Measurements from ENCODE around the gene ZNF197. TPM values are rescaled to one million over a fixed set of nuclear protein-coding genes. Genes with fewer than 3 reads are reported as not detected.

The ZNF197 gene
- 6.6 and 11.1 TPM in 2 replicates for total RNA-seq

GRCh38 chr3:44624749-44625480 lies at the start of gene ZNF197:
Gene ZNF197 (plus strand): TSS chr3:44625036. CDS start chr3:44629155, 4,119 bp downstream.

GRCh38 chr3:44584646-44585501 lies 40.0 kb upstream of the ZNF197 start, which contains the start of gene ZNF660:
Gene ZNF660 (plus strand): TSS chr3:44584964. CDS start chr3:44594194, 9,230 bp downstream.

GRCh38 chr3:44648564-44649229 lies 23.9 kb downstream of the ZNF197 start, which contains the start of gene ZNF35:
Gene ZNF35 (plus strand): TSS chr3:44648732. CDS start chr3:44651068, 2,336 bp downstream.

Other genes starting within 250 kb of the ZNF197 start
- 7.9 and 9.2 TPM in 2 replicates for gene ZNF445, start 147.4 kb upstream of the ZNF197 start, total RNA-seq
- gene ZKSCAN7, start 69.8 kb upstream of the ZNF197 start, total RNA-seq, result 0.87 and 2.2 TPM in 2 replicates
- under 0.01 and 0.26 TPM in 2 replicates for gene ZNF660, start 40.1 kb upstream of the ZNF197 start, total RNA-seq
- 14.3 and 18.0 TPM in 2 replicates for gene ZNF35, start 23.7 kb downstream of the ZNF197 start, total RNA-seq
- 2.2 and 4.2 TPM in 2 replicates for gene ZNF502, start 87.6 kb downstream of the ZNF197 start, total RNA-seq
- 4.2 and 6.7 TPM in 2 replicates for gene ZNF501, start 104.6 kb downstream of the ZNF197 start, total RNA-seq
- gene KIAA1143, start 136.6 kb downstream of the ZNF197 start, total RNA-seq, result 19.4 and 24.6 TPM in 2 replicates
- 1.8 and 2.2 TPM in 2 replicates for gene KIF15, start 136.8 kb downstream of the ZNF197 start, total RNA-seq
- 7.5 and 8.5 TPM in 2 replicates for gene TMEM42, start 236.9 kb downstream of the ZNF197 start, total RNA-seq
- gene TGM4, start 249.6 kb downstream of the ZNF197 start, total RNA-seq, result under 0.01 TPM in 1 of 2 replicates, not detected in the other

All from dermis lymphatic vessel endothelial cell (primary cell).